SK-N-SH (cell line): Measurements from ENCODE around the gene LAPTM4A. TPM values are rescaled to one million over a fixed set of nuclear protein-coding genes. Genes with fewer than 3 reads are reported as not detected.

ENCODE experiments used
- CTCF ChIA-PET: fragments of 300-600, 350-600 bp; formaldehyde crosslinking; extraction: SDS; loops from one replicate; lab custom pipeline; 2021; lab: Yijun Ruan, JAX
- POLR2A ChIA-PET: fragments of 350-600 bp; sonication (Branson Sonifier 250); formaldehyde crosslinking; extraction: SDS; loops from one replicate; lab custom pipeline; 2020; ENCODE audit warnings: antibody characterized with exemption, inconsistent platforms; lab: Yijun Ruan, JAX
- DNase-seq: peaks from one replicate; pipeline ENCODE4 v3.0.0; 2012
- H2AFZ ChIP-seq: fragments of 200-600 bp; sonication (generic); 2 replicates; pipeline ENCODE4 v1.8.1; 2016; ENCODE audit warnings: antibody characterized with exemption, mild to moderate bottlenecking, low read depth
- H3F3A ChIP-seq: fragments of 200-600 bp; sonication (generic); replicated peaks from 2 replicates; pipeline ENCODE3; 2016; ENCODE audit warnings: antibody characterized with exemption, mild to moderate bottlenecking; ENCODE audit not compliant: insufficient read depth
- H3K27ac ChIP-seq, 2 experiments: fragments of 200-500 bp in 1 of 2; fragments of 200-600 bp in 1 of 2; sonication (Bioruptor generic) in 1 of 2; sonication (generic), shearing (Covaris generic) in 1 of 2; 2 replicates each; pipeline versions ENCODE4 v1.5.1 to v1.6.1; 2014 to 2016; ENCODE audit warnings: low read depth in 2 of 2, inconsistent platforms in 1 of 2, low read length in 1 of 2, mild to moderate bottlenecking in 1 of 2, mixed read lengths in 1 of 2
- H3K27me3 ChIP-seq: fragments of 200-600 bp; sonication (generic), shearing (Covaris generic); 2 replicates; pipeline ENCODE4 v1.6.1; 2016; ENCODE audit warnings: mixed run types; ENCODE audit not compliant: insufficient read depth
- H3K36me3 ChIP-seq, 2 experiments: fragments of 200-500 bp in 1 of 2; fragments of 200-600 bp in 1 of 2; sonication (Bioruptor generic) in 1 of 2; sonication (generic) in 1 of 2; replicated peaks in 1 of 2; 2 replicates each; pipeline versions ENCODE3 to v1.5.1; 2014 to 2016; ENCODE audit warnings: low read length in 1 of 2, mild to moderate bottlenecking in 1 of 2; ENCODE audit not compliant: insufficient read depth in 2 of 2, control insufficient read depth in 1 of 2
- H3K4me1 ChIP-seq, 2 experiments: fragments of 200-500 bp in 1 of 2; fragments of 200-600 bp in 1 of 2; sonication (Bioruptor generic) in 1 of 2; sonication (generic), shearing (Covaris generic) in 1 of 2; 2 replicates each; pipeline versions ENCODE4 v1.5.1 to v1.6.1; 2014 to 2016; ENCODE audit warnings: low read depth in 1 of 2, low read length in 1 of 2, mixed run types in 1 of 2; ENCODE audit not compliant: insufficient read depth in 2 of 2, control insufficient read depth in 1 of 2
- H3K4me2 ChIP-seq: fragments of 200-600 bp; sonication (generic), shearing (Covaris generic); 2 replicates; pipeline ENCODE4 v1.6.1; 2017; ENCODE audit warnings: mixed run types
- H3K4me3 ChIP-seq, 2 experiments: fragments of 200-500 bp in 1 of 2; fragments of 200-600 bp in 1 of 2; sonication (Bioruptor generic) in 1 of 2; sonication (generic), shearing (Covaris generic) in 1 of 2; 2 replicates each; pipeline versions ENCODE4 v1.5.1 to v1.8.1; 2014 to 2016; ENCODE audit warnings: low read depth in 2 of 2, inconsistent platforms in 1 of 2, low read length in 1 of 2, mild to moderate bottlenecking in 1 of 2, mixed read lengths in 1 of 2, moderate library complexity in 1 of 2
- H3K79me2 ChIP-seq: fragments of 200-600 bp; sonication (generic); 2 replicates; pipeline ENCODE4 v1.8.1; 2017; ENCODE audit warnings: mild to moderate bottlenecking; ENCODE audit not compliant: insufficient read depth
- H3K9ac ChIP-seq: fragments of 200-600 bp; sonication (generic); 2 replicates; pipeline ENCODE4 v1.6.1; 2017; ENCODE audit warnings: mixed run types
- H3K9me2 ChIP-seq: fragments of 200-600 bp; sonication (generic); 2 replicates; pipeline ENCODE4 v1.6.1; 2017; ENCODE audit warnings: mixed run types
- H3K9me3 ChIP-seq: fragments of 200-600 bp; sonication (generic); 2 replicates; pipeline ENCODE4 v1.6.1; 2017; ENCODE audit warnings: mixed run types, mild to moderate bottlenecking, moderate library complexity
- H4K20me1 ChIP-seq: fragments of 200-600 bp; sonication (generic); 2 replicates; pipeline ENCODE4 v1.6.1; 2017; ENCODE audit warnings: mild to moderate bottlenecking, mixed run types; ENCODE audit not compliant: insufficient read depth
- CHD2 ChIP-seq: fragments of 150-350 bp; IDR thresholded peaks from 2 replicates; pipeline ENCODE4 v1.6.1; 2018; ENCODE audit warnings: low read length; ENCODE audit not compliant: partially characterized antibody
- ELF1 ChIP-seq: IDR thresholded peaks from 2 replicates; pipeline ENCODE4 v1.4.0; 2012
- EP300 ChIP-seq, 2 experiments: IDR thresholded peaks; 2 replicates each; pipeline versions ENCODE4 v1.4.0 to v1.6.1; 2012; ENCODE audit warnings: borderline replicate concordance in 1 of 2, low read depth in 1 of 2, low read length in 1 of 2
- EZH2phosphoT487 ChIP-seq: fragments of 200-600 bp; sonication (generic); IDR thresholded peaks from 2 replicates; pipeline ENCODE4 v1.6.1; 2017; ENCODE audit warnings: low read depth, mixed run types, mild to moderate bottlenecking, antibody characterized with exemption, moderate library complexity, borderline replicate concordance
- FOXJ3 ChIP-seq: sonication (generic); formaldehyde crosslinking; IDR thresholded peaks from 2 replicates; pipeline ENCODE4 v1.5.1; 2020; ENCODE audit warnings: mild to moderate bottlenecking, missing genetic modification reagents
- FOXM1 ChIP-seq: IDR thresholded peaks from 2 replicates; pipeline ENCODE4 v1.4.0; 2012; ENCODE audit warnings: low read depth, mild to moderate bottlenecking
- GABPA ChIP-seq: IDR thresholded peaks from 2 replicates; pipeline ENCODE4 v1.4.0; 2012; ENCODE audit warnings: low read depth, mild to moderate bottlenecking
- GATA2 ChIP-seq: sonication (generic); formaldehyde crosslinking; IDR thresholded peaks from 2 replicates; pipeline ENCODE4 v1.5.0; 2020; ENCODE audit warnings: mild to moderate bottlenecking, missing genetic modification reagents
- IRF3 ChIP-seq: fragments of 150-350 bp; IDR thresholded peaks from 2 replicates; pipeline ENCODE4 v1.6.1; 2016; ENCODE audit warnings: mild to moderate bottlenecking, low read depth, low read length
- JUND ChIP-seq: IDR thresholded peaks from 2 replicates; pipeline ENCODE4 v1.4.0; 2012
- MAX ChIP-seq: IDR thresholded peaks from 2 replicates; pipeline ENCODE4 v1.4.0; 2012; ENCODE audit warnings: low read depth
- MXI1 ChIP-seq: IDR thresholded peaks from 2 replicates; pipeline ENCODE4 v1.6.1; 2012; ENCODE audit warnings: mild to moderate bottlenecking, low read depth, low read length, improper control_type of control experiment
- NFIC ChIP-seq: IDR thresholded peaks from 2 replicates; pipeline ENCODE4 v1.4.0; 2012; ENCODE audit warnings: borderline replicate concordance
- POLR2AphosphoS5 ChIP-seq: IDR thresholded peaks from 2 replicates; pipeline ENCODE4 v1.6.1; 2012; ENCODE audit warnings: low read depth, low read length
- RAD21 ChIP-seq: IDR thresholded peaks from 2 replicates; pipeline ENCODE4 v1.6.1; 2012; ENCODE audit warnings: mild to moderate bottlenecking, low read length
- RCOR1 ChIP-seq: fragments of 150-350 bp; IDR thresholded peaks from 2 replicates; pipeline ENCODE4 v1.6.1; 2017; ENCODE audit warnings: antibody characterized with exemption, low read length
- SIN3A ChIP-seq: IDR thresholded peaks from 2 replicates; pipeline ENCODE4 v1.6.1; 2012; ENCODE audit warnings: low read depth, mild to moderate bottlenecking, low read length, moderate library complexity, borderline replicate concordance
- YY1 ChIP-seq: IDR thresholded peaks from 2 replicates; pipeline ENCODE4 v1.4.0; 2012; ENCODE audit warnings: low read depth, mild to moderate bottlenecking
- ZBTB33 ChIP-seq: IDR thresholded peaks from 2 replicates; pipeline ENCODE4 v1.4.0; 2012; ENCODE audit warnings: low read depth, borderline replicate concordance
- WGBS: methylation state at CpG from one replicate; pipeline ENCODE4 v1.1.6; 2017; ENCODE audit warnings: low lambda C conversion rate; 5-methylcytosine and 5-hydroxymethylcytosine counted together
- polyA plus RNA-seq, 3 experiments: library from polyadenylated mRNA; depleted of rRNA; stranded (reverse); fragments of >200 nt; gene quantifications; 2 replicates each; pipeline ENCODE4 v1.2.3, GENCODE V29; 2012

Gene LAPTM4A
- polyA plus RNA-seq, 1 of the 3 experiments (the other 2 are of a cell fraction): 306 TPM

GRCh38 chr2:20094955-20095354 is 43.5 kb upstream of the LAPTM4A start:
- Histone ChIP-seq H3K9me3 (no peaks in the 10 kb centered on the region), H4K20me1 (no peaks in the 10 kb centered on the region), H2AFZ (no peak overlapping the region), H3K36me3 (no peaks in the 10 kb centered on the region), H3K4me2 (no peak overlapping the region), H3F3A (peaks cover 14% of the 10 kb centered on the region), H3K9me2 (no peaks in the 10 kb centered on the region), H3K27ac (no peak overlapping the region), H3K4me3 (no peak overlapping the region), H3K4me1 (peaks cover 17 to 22% of the 10 kb centered on the region in 2 experiments; a peak in 2 of 4 replicates), H3K9ac (no peak overlapping the region), H3K27me3 (no peaks in the 10 kb centered on the region), H3K79me2 (no peaks in the 10 kb centered on the region)
- ChIA-PET CTCF (interaction anchor here (0.7 to 9.0 kb wide), 25 partner anchors 9 to 547 kb away, joined by 3 to 233 read pairs (median 5); partner anchors contain the start of genes LAPTM4A, MATN3 and SDC1), POLR2A (no interaction called here)
- DNase-seq: no peak
- TF ChIP-seq ZBTB33: no peak
- no peak for TF ChIP-seq EP300 (IDR thresholded peaks at IDR 0.05; ENCODE audit: borderline replicate concordance in 1 of 2, low read depth in 1 of 2, low read length in 1 of 2)
- TF ChIP-seq IRF3: no peak
- no peak for TF ChIP-seq GABPA
- TF ChIP-seq YY1: no peak
- TF ChIP-seq FOXJ3 (CRISPR knock-in tag): no peak
- no peak for TF ChIP-seq JUND
- TF ChIP-seq GATA2 (CRISPR knock-in tag): no peak
- no peak for TF ChIP-seq CHD2
- no peak for TF ChIP-seq SIN3A
- TF ChIP-seq EZH2phosphoT487: no peak
- TF ChIP-seq ELF1: no peak
- TF ChIP-seq RCOR1: no peak
- no peak for TF ChIP-seq NFIC

GRCh38 chr2:20094142-20094755 is 42.8 kb upstream of the LAPTM4A start:
- DNase-seq: no peak
- POLR2A ChIA-PET: interaction anchor here (0.8 to 1.0 kb wide), 3 partner anchors 20 to 79 kb away, joined by 3 to 4 read pairs (median 4); partner anchors contain the start of gene LAPTM4A
- Histone ChIP-seq H4K20me1 (no peaks in the 10 kb centered on the region), H3K9me3 (no peaks in the 10 kb centered on the region), H3K9me2 (no peaks in the 10 kb centered on the region), H3F3A (peaks cover 14% of the 10 kb centered on the region), H3K36me3 (no peaks in the 10 kb centered on the region), H3K4me2 (no peak overlapping the region), H2AFZ (no peak overlapping the region), H3K9ac (no peak overlapping the region), H3K27ac (no peak overlapping the region), H3K27me3 (no peaks in the 10 kb centered on the region), H3K79me2 (no peaks in the 10 kb centered on the region), H3K4me1 (peaks cover 17 to 22% of the 10 kb centered on the region in 2 experiments; a peak in 2 of 4 replicates), H3K4me3 (no peak overlapping the region)
- WGBS: 84% methylated on average over 4 of the region's 5 CpGs
- CTCF ChIA-PET: interaction anchor here (0.6 to 9.0 kb wide), 41 partner anchors 9 to 548 kb away, joined by 3 to 233 read pairs (median 4); partner anchors contain the start of genes LAPTM4A, MATN3 and SDC1
- TF ChIP-seq FOXM1: no peak
- no peak for TF ChIP-seq CHD2
- no peak for TF ChIP-seq POLR2AphosphoS5
- no peak for TF ChIP-seq EP300 (IDR thresholded peaks at IDR 0.05; ENCODE audit: borderline replicate concordance in 1 of 2, low read depth in 1 of 2, low read length in 1 of 2)
- no peak for TF ChIP-seq GATA2 (CRISPR knock-in tag)
- TF ChIP-seq MXI1: no peak
- no peak for TF ChIP-seq YY1
- no peak for TF ChIP-seq IRF3
- no peak for TF ChIP-seq JUND
- TF ChIP-seq RAD21: no peak
- TF ChIP-seq MAX: no peak
